NCI-H2107 treated with DMSO at 0.1 percent for 48 hours (cell line): ENCODE measurements around the gene KLRF1.
"Not testable (repeated sequence)": the region's sequence is repeated elsewhere in the genome, so short reads cannot be mapped to it uniquely, and the experiment has no call there.

Experiments used
- DNase-seq: peaks from one replicate; lab custom pipeline; 2025; ENCODE audit not compliant: unreplicated experiment; lab: John Stamatoyannopoulos, UW

The KLRF1 gene

DNA sequence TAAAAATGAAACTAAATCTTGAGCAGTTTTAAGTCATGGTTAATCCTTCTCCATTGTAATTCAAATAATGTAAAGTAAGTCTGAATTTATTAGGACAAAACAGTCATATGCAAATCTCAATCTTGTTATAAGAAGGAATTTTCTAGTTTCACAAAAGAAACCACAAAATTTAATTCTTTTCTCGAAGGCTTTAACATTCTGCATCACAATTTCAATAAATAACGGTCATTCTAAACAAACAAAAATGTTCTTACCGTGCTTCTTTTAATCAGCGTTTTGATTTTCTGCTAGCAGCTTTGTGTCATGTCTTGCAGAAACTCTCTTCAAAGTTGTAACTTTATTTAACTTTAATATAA is 41.6 kb downstream of the KLRF1 start:
- no peak for DNase-seq

DNA sequence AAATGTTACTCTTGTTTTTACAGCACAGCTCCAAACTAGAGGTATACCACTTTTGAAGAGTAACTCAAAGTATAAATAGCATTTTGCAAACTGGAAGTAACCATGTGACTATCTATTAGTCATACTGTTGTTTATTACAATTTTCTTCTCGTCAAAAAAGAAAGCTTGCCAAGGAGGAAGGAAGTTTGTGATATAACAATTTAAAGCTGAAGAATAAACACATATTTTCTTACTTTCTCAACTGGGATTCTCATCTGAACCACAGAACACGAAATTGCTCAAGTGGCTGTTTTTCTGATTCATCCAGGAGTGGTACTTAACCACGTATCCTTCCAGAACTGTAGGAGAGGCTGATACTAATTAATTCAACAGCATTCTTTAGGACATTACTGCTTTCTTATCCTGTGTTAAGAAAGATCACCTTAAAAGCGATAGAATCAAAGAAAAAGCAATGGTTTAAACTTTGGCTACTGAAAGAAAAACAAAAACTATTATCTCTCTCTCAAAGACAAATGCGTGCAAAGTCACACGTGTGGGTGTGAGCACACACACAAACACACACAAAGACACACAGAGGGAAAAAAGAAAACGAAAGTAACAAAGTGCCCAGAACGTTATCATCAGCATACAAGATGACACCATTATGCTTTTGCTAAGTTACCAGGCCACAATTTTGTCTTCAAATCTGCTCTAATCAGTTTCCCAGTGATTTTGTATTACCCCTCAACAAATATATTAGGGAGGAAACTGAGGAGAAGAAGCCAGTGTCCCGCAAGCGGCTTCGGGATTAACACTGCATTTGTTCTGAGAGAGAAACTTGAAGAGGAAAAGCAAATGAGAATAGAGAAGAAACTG is 42.3 kb downstream of the KLRF1 start, which contains the start of gene CLEC2B:
Gene CLEC2B, minus strand, starts transcription at position 48 of the 855 bp plus-strand sequence.
- no peak for DNase-seq

DNA sequence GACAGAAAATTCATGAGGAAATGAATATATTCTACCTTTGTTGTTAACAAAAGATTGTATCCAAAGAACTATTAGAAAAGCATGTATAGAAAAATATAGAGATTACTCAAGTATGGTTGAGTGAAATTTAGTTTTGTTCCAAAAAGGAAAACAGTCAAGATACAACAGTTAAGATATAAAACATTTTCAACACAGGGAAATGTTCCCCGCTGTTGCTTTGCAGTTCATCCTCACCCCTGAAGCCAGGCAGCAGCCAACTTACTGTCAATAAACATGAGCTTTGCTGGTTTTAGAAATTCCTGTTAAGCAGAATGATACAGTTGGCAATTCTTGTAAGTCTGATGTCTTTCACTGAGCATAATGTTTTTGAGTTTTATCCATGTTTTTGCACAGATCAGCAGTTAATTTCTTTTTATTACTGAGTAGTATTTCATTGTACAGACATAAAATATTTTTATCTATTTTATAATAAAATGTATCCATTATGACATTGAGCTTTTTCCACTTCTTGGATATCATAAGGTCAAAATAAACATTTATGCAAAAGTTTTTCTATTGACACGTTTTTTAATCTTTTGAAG is 43.1 kb downstream of the KLRF1 start:
- DNase-seq: no peak

DNA sequence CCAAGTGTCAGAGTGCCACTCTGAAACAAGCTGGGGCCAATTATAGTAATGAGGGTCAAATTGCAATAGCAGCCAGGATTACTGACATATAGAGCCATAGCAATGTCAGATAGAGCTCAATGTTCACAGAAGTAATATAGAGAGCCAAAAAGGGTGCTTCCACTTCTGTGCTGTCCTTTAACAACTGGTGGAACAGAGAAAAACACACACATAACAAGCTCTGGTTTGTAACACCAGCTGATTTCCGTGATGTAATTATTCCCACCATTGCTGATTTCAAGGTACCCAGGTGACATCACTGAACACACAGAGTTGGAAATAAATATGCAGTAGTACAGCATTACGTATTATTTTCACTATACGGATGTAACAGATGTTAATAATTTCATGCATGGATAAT is 44.9 kb downstream of the KLRF1 start:
- DNase-seq: no peak

DNA sequence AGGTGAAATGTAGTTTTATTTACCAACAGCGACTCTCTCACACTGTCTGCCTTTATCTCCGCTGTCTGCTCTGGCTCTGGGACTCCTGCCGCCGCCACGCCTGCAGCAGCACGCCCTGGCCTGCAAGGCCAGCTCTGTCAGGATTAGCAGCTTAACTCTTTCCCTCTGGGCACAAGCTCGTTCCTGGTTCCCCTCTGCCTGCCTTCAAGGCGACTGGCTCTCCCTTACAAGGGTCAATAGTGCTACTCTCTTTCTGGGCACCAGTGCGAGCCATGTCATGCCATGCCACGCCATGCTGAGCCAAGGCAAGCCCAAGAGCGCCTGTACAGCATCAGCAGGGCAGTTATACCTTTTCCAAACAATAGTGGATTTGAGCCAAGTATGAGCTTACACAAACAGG is 45.5 kb downstream of the KLRF1 start:
- no peak for DNase-seq

DNA sequence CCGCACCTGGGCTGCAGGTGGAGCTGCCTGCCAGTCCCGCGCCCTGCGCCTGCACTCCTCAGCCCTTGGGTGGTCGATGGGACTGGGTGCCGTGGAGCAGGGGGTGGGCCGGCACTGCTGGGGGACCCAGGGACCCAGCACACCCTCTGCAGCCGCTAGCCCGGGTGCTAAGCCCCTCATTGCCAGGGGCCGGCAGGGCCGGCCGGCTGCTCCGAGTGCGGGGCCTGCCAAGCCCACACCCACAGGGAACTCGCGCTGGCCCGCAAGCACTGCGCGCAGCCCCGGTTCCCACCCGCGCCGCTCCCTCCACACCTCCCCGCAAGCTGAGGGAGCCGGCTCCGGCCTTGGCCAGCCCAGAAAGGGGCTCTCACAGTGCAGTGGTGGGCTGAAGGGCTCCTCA is 48.8 kb downstream of the KLRF1 start:
- DNase-seq: not testable (repeated sequence)

DNA sequence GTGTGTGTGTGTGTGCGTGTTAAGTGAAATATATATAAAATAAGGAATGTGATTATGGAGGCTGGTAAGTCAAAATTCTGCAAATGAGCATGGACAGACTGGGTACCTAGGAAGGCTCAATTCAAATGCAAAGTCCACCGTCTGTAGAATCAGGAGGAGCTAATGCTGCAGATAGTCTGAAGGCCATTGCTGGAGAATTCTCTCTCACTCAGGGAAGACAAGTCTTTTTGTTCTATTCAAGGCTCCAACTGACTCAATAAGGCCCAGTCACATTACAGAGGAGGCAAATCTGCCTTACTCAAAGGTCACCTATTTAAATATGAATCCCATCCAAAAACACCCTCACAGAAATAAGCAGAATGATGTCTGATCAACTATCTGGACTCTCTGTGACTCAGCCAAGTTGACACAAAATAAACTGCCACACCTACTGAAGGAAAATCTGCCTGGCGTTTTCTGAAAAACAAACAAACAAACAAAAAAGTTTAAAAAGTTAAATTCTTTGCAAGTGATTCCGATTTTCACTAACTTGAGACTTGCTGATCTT is 53.3 kb downstream of the KLRF1 start:
- no peak for DNase-seq

DNA sequence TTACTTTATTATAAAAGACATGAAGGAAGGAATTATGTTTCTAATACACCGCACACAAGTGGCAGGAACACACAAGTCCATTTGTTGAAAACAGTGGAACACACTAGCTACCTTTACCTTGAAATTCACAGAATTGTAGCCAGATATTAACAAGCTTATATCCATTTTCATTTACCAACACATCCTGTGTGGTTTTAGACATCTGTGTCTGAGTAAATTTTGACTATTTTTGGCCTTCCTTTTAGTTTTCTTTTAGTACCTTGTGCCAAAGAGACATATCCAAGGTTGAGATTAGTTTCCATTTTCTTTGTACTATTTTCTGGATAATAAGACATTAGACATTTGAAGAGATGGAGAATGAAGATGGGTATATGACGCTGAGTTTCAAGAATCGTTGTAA is 54.0 kb downstream of the KLRF1 start, which contains the start of gene KLRF2:
Gene KLRF2, plus strand, starts transcription at position 244 of the 400 bp plus-strand sequence. Its CDS starts 107 bp downstream, at position 351.
- no peak for DNase-seq

DNA sequence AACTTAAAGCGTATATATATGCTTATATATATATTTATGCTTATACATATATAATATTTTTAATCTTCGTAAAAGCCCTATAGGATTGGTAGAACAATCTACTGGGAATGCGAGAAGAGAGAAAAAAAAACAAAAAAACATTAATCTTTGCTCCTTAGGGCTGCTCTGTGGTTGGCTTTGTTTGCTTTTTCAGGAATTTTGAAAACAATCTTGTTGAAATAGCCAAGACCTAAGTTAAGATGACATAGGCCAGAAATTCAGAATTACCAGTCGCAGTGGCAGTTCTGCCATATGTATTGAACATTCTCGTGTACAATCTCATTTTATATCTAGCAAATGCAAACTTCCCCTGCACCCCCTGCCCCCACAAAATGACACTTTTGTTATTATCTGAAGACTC is 54.7 kb downstream of the KLRF1 start:
- no peak for DNase-seq

DNA sequence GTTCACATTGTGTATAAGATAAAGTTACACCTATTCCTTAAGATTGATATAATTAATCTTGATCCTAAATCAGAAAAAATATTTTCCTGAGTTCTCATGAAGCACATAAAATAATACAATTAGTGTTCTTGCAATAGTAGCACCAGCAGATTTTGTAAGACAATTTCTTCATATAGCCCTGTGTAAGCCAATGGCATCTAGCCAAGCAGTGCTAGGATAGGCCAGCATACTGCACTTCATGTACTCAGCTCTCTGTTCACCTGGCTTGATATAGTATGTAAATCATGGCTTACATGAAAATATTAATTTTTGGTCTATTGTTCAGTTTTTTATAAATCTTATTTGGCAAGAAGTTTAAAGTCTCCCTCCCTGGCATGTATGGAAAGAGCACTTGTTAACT is 55.9 kb downstream of the KLRF1 start:
- DNase-seq: no peak

DNA sequence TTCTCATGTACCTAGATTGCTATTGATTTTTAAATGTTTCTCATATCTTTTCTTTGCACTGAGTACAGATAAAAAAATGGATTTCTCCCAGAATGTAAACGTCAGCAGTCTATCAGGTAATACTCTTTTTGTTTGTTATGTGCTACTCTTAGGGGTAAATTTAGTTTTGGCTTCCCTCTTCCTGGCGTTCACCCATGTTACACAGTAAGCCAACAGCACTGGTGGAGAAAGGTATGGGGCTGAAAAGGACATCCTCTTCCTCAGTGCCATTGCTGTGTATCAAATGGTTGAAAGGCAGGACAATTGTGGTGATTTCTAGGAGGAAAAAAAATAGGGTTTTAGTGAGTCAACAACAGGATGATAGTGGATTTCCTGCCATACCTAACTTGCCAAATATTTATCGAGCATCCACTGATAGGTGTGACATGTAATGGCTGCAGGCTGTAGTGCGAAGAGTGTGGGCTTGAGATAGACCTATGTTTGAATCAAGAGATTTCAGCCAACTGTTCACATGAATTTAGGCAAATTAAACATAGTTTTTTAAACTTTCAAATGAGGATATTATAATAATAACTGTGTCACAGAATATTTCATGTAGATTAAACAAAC is 61.5 kb downstream of the KLRF1 start:
- no peak for DNase-seq
